HepG2 (cell line): Measurements from ENCODE around the gene POLR1D. TPM values are rescaled to one million over a fixed set of nuclear protein-coding genes. Genes with fewer than 3 reads are reported as not detected.

Experiments
- CBX1 ChIP-seq: IDR thresholded peaks from one replicate; pipeline ENCODE4 v1.6.1; 2016; ENCODE audit warnings: antibody characterized with exemption, low read depth
- EEA1 ChIP-seq: sonication (generic); formaldehyde crosslinking; IDR thresholded peaks from 2 replicates; pipeline ENCODE4 v1.5.1; 2020; ENCODE audit warnings: mild to moderate bottlenecking, missing genetic modification reagents, borderline replicate concordance
- ELF1 ChIP-seq: sonication (generic); formaldehyde crosslinking; IDR thresholded peaks from 2 replicates; pipeline ENCODE4 v1.4.0; 2020; ENCODE audit warnings: missing genetic modification reagents
- FOXA1 ChIP-seq, 2 experiments: fragments of 450-650 bp in 1 of 2; sonication (generic) in 1 of 2; formaldehyde crosslinking in 1 of 2; IDR thresholded peaks; 2 replicates each; pipeline versions ENCODE4 v1.4.0 to v1.6.1; 2016 to 2020; ENCODE audit warnings: missing genetic modification reagents in 1 of 2
- FOXA3 ChIP-seq: IDR thresholded peaks from 2 replicates; pipeline ENCODE4 v1.6.1; 2016; ENCODE audit warnings: missing genetic modification reagents, missing compliant biosample characterization
- HMG20A ChIP-seq: IDR thresholded peaks from 2 replicates; pipeline ENCODE4 v1.6.1; 2016; ENCODE audit warnings: borderline replicate concordance
- JUN ChIP-seq: sonication (generic); formaldehyde crosslinking; IDR thresholded peaks from 2 replicates; pipeline ENCODE4 v1.4.0; 2020; ENCODE audit warnings: mild to moderate bottlenecking, missing genetic modification reagents
- KLF9 ChIP-seq: IDR thresholded peaks from 2 replicates; pipeline ENCODE4 v1.6.1; 2016; ENCODE audit warnings: low read depth
- PITX1 ChIP-seq: sonication (generic); formaldehyde crosslinking; IDR thresholded peaks from 2 replicates; pipeline ENCODE4 v1.5.1; 2020; ENCODE audit warnings: mild to moderate bottlenecking, missing genetic modification reagents
- RARA ChIP-seq: IDR thresholded peaks from 2 replicates; pipeline ENCODE4 v1.6.1; 2016; ENCODE audit warnings: missing genetic modification reagents, missing compliant biosample characterization
- RBM22 ChIP-seq: fragments of 200-400 bp; formaldehyde crosslinking; optimal IDR thresholded peaks from 2 replicates; pipeline ENCODE3; 2017; ENCODE audit warnings: mild to moderate bottlenecking, low read length, moderate library complexity
- RFX1 ChIP-seq: fragments of 450-650 bp; IDR thresholded peaks from 2 replicates; pipeline ENCODE4 v1.6.1; 2017
- SCMH1 ChIP-seq: sonication (generic); formaldehyde crosslinking; IDR thresholded peaks from 2 replicates; pipeline ENCODE4 v1.9.0; 2021; ENCODE audit warnings: missing genetic modification reagents, mild to moderate bottlenecking, borderline replicate concordance
- SMAD1 ChIP-seq: sonication (generic); formaldehyde crosslinking; IDR thresholded peaks from 2 replicates; pipeline ENCODE4 v1.4.0; 2020; ENCODE audit warnings: missing genetic modification reagents, low read depth, mild to moderate bottlenecking, borderline replicate concordance
- SOX5 ChIP-seq: IDR thresholded peaks from 2 replicates; pipeline ENCODE4 v1.6.1; 2016; ENCODE audit warnings: borderline replicate concordance
- YEATS4 ChIP-seq: sonication (generic); formaldehyde crosslinking; IDR thresholded peaks from 2 replicates; pipeline ENCODE4 v1.4.0; 2020; ENCODE audit warnings: missing genetic modification reagents, borderline replicate concordance
- ZFP36L2 ChIP-seq: sonication (generic); formaldehyde crosslinking; IDR thresholded peaks from 2 replicates; pipeline ENCODE4 v1.4.0; 2020; ENCODE audit warnings: missing genetic modification reagents
- ZFX ChIP-seq: sonication (generic); formaldehyde crosslinking; IDR thresholded peaks from 2 replicates; pipeline ENCODE4 v1.4.0; 2020; ENCODE audit warnings: mild to moderate bottlenecking, low read depth, missing genetic modification reagents, moderate library complexity
- ZNF143 ChIP-seq: sonication (generic); formaldehyde crosslinking; IDR thresholded peaks from 2 replicates; pipeline ENCODE4 v1.4.0; 2020; ENCODE audit warnings: missing genetic modification reagents
- ZNF33A ChIP-seq: sonication (generic); formaldehyde crosslinking; IDR thresholded peaks from 2 replicates; pipeline ENCODE4 v1.5.1; 2020; ENCODE audit warnings: missing genetic modification reagents, mild to moderate bottlenecking, moderate library complexity, borderline replicate concordance
- ZNF383 ChIP-seq: sonication (generic); formaldehyde crosslinking; IDR thresholded peaks from 2 replicates; pipeline ENCODE4 v1.4.0; 2020; ENCODE audit warnings: missing genetic modification reagents, mild to moderate bottlenecking, borderline replicate concordance
- ZNF441 ChIP-seq: sonication (generic); formaldehyde crosslinking; IDR thresholded peaks from 2 replicates; pipeline ENCODE4 v1.7.0; 2021; ENCODE audit warnings: missing genetic modification reagents, borderline replicate concordance
- ZNF556 ChIP-seq: sonication (generic); formaldehyde crosslinking; IDR thresholded peaks from 2 replicates; pipeline ENCODE4 v1.4.0; 2020; ENCODE audit warnings: mild to moderate bottlenecking, missing genetic modification reagents, borderline replicate concordance
- ZNF605 ChIP-seq: sonication (generic); formaldehyde crosslinking; IDR thresholded peaks from 2 replicates; pipeline ENCODE4 v1.8.0; 2022; ENCODE audit warnings: mild to moderate bottlenecking, missing genetic modification reagents
- ZNF678 ChIP-seq: sonication (generic); formaldehyde crosslinking; IDR thresholded peaks from 2 replicates; pipeline ENCODE4 v1.4.0; 2020; ENCODE audit warnings: mild to moderate bottlenecking, missing genetic modification reagents
- polyA plus RNA-seq, 8 experiments: library from polyadenylated mRNA; depleted of rRNA in 3 of 8; stranded (reverse) in 7 of 8; unstranded in 1 of 8; fragments of >200 nt; fragmentation: Illumina TruSeq in 4 of 8; extraction: Trizol in 4 of 8; gene quantifications; 2 replicates each; pipeline versions ENCODE4 v1.2.1 to v1.2.3, GENCODE V29; 2011 to 2016; ENCODE audit warnings: low read depth in 4 of 8, missing spikeins in 1 of 8, mixed read lengths in 1 of 8; ENCODE audit not compliant: insufficient read depth in 1 of 8
- total RNA-seq, 5 experiments: library from RNA; depleted of rRNA; stranded (reverse); fragments of >200 nt; fragmentation: Illumina TruSeq; extraction: Trizol; gene quantifications; 2 replicates each; pipeline ENCODE4 v1.2.3, GENCODE V29; 2016; ENCODE audit warnings: low read depth in 1 of 5
- TF ChIP-seq, protein P1 (sequence below), 2 experiments: sonication (generic) in 1 of 2; formaldehyde crosslinking in 1 of 2; IDR thresholded peaks; 2 replicates each; pipeline versions ENCODE4 v1.5.1 to v1.6.1; 2011 to 2020; ENCODE audit warnings: borderline replicate concordance in 1 of 2, low read depth in 1 of 2, low read length in 1 of 2, mild to moderate bottlenecking in 1 of 2, missing genetic modification reagents in 1 of 2, moderate library complexity in 1 of 2
- TF ChIP-seq, protein P2 (sequence below): sonication (generic); formaldehyde crosslinking; IDR thresholded peaks from 2 replicates; pipeline ENCODE4 v1.5.0; 2020; ENCODE audit warnings: missing genetic modification reagents
- TF ChIP-seq, protein P3 (sequence below): sonication (generic); formaldehyde crosslinking; IDR thresholded peaks from 2 replicates; pipeline ENCODE4 v1.5.1; 2020; ENCODE audit warnings: mild to moderate bottlenecking, moderate library complexity, missing genetic modification reagents

POLR1D gene
- total and polyA plus RNA-seq, 2 of the 13 experiments (the other 11 are each of a cell fraction or from before 2014, with no cell fraction given): 183 to 490 TPM

DNA sequence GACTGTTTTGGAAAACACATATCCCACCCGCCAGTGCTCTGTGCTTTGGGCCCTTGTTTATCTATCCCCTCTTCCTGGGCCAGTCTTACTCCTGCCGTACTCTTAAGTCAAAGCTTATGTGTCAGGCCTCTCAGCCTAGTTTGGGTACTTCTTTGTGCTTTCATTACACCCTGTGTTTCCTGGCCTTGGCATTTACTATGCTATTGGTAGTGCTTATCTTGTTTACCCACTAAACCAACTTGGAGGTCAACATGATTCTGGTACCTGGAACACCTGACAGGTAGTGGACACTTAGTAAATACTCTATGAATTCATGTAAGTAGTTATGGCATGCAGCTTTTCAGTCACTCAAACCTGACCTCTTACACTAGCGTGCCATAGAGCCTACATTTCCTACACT lies 2.4 kb downstream of the POLR1D start (continued):
- no peak for TF ChIP-seq ZNF678 (CRISPR knock-in tag)
- TF ChIP-seq FOXA1 (IDR thresholded peaks at IDR 0.05): no peak
- peak; percentile 83 for TF ChIP-seq FOXA1 (CRISPR knock-in tag; IDR thresholded peaks at IDR 0.05)
- no peak for TF ChIP-seq ZNF441 (CRISPR knock-in tag)
- TF ChIP-seq ZFX (CRISPR knock-in tag): 0 out of 2 replicates have a peak, but pooled peaks have one; percentile 29
- TF ChIP-seq PITX1: no peak
- no peak for TF ChIP-seq HMG20A
- no peak for TF ChIP-seq SMAD1 (CRISPR knock-in tag)
- TF ChIP-seq, protein P1, sequence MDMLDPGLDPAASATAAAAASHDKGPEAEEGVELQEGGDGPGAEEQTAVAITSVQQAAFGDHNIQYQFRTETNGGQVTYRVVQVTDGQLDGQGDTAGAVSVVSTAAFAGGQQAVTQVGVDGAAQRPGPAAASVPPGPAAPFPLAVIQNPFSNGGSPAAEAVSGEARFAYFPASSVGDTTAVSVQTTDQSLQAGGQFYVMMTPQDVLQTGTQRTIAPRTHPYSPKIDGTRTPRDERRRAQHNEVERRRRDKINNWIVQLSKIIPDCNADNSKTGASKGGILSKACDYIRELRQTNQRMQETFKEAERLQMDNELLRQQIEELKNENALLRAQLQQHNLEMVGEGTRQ (IDR thresholded peaks at IDR 0.05; ENCODE audit: low read depth, low read length): no peak
- TF ChIP-seq, protein P1 (CRISPR knock-in tag; IDR thresholded peaks at IDR 0.05; ENCODE audit: borderline replicate concordance): no peak
- TF ChIP-seq EEA1 (CRISPR knock-in tag): no peak
- TF ChIP-seq SCMH1 (CRISPR knock-in tag): no peak
- no peak for TF ChIP-seq ELF1 (CRISPR knock-in tag)
- no peak for TF ChIP-seq ZNF605 (CRISPR knock-in tag)
- TF ChIP-seq, protein P2, sequence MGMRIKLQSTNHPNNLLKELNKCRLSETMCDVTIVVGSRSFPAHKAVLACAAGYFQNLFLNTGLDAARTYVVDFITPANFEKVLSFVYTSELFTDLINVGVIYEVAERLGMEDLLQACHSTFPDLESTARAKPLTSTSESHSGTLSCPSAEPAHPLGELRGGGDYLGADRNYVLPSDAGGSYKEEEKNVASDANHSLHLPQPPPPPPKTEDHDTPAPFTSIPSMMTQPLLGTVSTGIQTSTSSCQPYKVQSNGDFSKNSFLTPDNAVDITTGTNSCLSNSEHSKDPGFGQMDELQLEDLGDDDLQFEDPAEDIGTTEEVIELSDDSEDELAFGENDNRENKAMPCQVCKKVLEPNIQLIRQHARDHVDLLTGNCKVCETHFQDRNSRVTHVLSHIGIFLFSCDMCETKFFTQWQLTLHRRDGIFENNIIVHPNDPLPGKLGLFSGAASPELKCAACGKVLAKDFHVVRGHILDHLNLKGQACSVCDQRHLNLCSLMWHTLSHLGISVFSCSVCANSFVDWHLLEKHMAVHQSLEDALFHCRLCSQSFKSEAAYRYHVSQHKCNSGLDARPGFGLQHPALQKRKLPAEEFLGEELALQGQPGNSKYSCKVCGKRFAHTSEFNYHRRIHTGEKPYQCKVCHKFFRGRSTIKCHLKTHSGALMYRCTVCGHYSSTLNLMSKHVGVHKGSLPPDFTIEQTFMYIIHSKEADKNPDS (CRISPR knock-in tag): no peak
- TF ChIP-seq ZNF556 (CRISPR knock-in tag): no peak
- peak; percentile 68 for TF ChIP-seq RARA
- TF ChIP-seq ZNF33A: no peak
- TF ChIP-seq, protein P3, sequence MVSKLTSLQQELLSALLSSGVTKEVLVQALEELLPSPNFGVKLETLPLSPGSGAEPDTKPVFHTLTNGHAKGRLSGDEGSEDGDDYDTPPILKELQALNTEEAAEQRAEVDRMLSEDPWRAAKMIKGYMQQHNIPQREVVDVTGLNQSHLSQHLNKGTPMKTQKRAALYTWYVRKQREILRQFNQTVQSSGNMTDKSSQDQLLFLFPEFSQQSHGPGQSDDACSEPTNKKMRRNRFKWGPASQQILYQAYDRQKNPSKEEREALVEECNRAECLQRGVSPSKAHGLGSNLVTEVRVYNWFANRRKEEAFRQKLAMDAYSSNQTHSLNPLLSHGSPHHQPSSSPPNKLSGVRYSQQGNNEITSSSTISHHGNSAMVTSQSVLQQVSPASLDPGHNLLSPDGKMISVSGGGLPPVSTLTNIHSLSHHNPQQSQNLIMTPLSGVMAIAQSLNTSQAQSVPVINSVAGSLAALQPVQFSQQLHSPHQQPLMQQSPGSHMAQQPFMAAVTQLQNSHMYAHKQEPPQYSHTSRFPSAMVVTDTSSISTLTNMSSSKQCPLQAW: no peak
- TF ChIP-seq ZNF143 (CRISPR knock-in tag): no peak
- TF ChIP-seq SOX5 (CRISPR knock-in tag): peak; percentile 35; the same call in 1 of the 2 replicates
- TF ChIP-seq CBX1: no peak
- TF ChIP-seq KLF9 (CRISPR knock-in tag): no peak
- peak; percentile 71 for TF ChIP-seq FOXA3
- no peak for TF ChIP-seq RBM22
- no peak for TF ChIP-seq YEATS4 (CRISPR knock-in tag)
- no peak for TF ChIP-seq JUN (CRISPR knock-in tag)
- no peak for TF ChIP-seq ZFP36L2
- TF ChIP-seq ZNF383 (CRISPR knock-in tag): no peak
- no peak for TF ChIP-seq RFX1
